ENCODE results near the gene CLIP1.

The CLIP1 gene

GRCh38 chr12:122250536-122250935 is 171.9 kb downstream of the CLIP1 start:
- no peak overlapping the region for H3K4me3 ChIP-seq (ENCODE audit: low read depth, low read length)
- no peak for DNase-seq (ENCODE audit: low read depth)
- TF ChIP-seq CTCF (IDR thresholded peaks at IDR 0.05; ENCODE audit: control insufficient read depth, extremely low read depth, insufficient read depth), result no peak

GRCh38 chr12:122250047-122250446 is 172.4 kb downstream of the CLIP1 start:
- no peak for DNase-seq (ENCODE audit: low read depth)
- H3K4me3 ChIP-seq (ENCODE audit: low read depth, low read length), result no peak overlapping the region
- no peak for TF ChIP-seq CTCF (IDR thresholded peaks at IDR 0.05; ENCODE audit: control insufficient read depth, extremely low read depth, insufficient read depth)

GRCh38 chr12:122245553-122245952 is 176.9 kb downstream of the CLIP1 start:
- DNase-seq (ENCODE audit: low read depth), result no peak
- H3K4me3 ChIP-seq (ENCODE audit: low read depth, low read length), result no peak overlapping the region
- no peak for TF ChIP-seq CTCF (IDR thresholded peaks at IDR 0.05; ENCODE audit: control insufficient read depth, extremely low read depth, insufficient read depth)

- no peak for TF ChIP-seq CTCF (IDR thresholded peaks at IDR 0.05; ENCODE audit: control insufficient read depth, extremely low read depth, insufficient read depth)
- DNase-seq (ENCODE audit: low read depth), result no peak
- no peak overlapping the region for H3K4me3 ChIP-seq (ENCODE audit: low read depth, low read length)
These were observed 177.7 kb downstream of the CLIP1 start for GRCh38 chr12:122244565-122245371.

GRCh38 chr12:122243965-122244364 is 178.5 kb downstream of the CLIP1 start:
- no peak for DNase-seq (ENCODE audit: low read depth)

GRCh38 chr12:122238861-122239260 is 183.6 kb downstream of the CLIP1 start:
- H3K4me3 ChIP-seq (ENCODE audit: low read depth, low read length), result no peak overlapping the region
- no peak for DNase-seq (ENCODE audit: low read depth)
- TF ChIP-seq CTCF (IDR thresholded peaks at IDR 0.05; ENCODE audit: control insufficient read depth, extremely low read depth, insufficient read depth), result no peak

More at GRCh38 chr12:122243965-122244364, 178.5 kb downstream of the CLIP1 start:
- H3K4me3 ChIP-seq (ENCODE audit: low read depth, low read length), result no peak overlapping the region
- no peak for TF ChIP-seq CTCF (IDR thresholded peaks at IDR 0.05; ENCODE audit: control insufficient read depth, extremely low read depth, insufficient read depth)

- no peak overlapping the region for H3K4me3 ChIP-seq (ENCODE audit: low read depth, low read length)
- no peak for DNase-seq (ENCODE audit: low read depth)
- TF ChIP-seq CTCF (IDR thresholded peaks at IDR 0.05; ENCODE audit: control insufficient read depth, extremely low read depth, insufficient read depth), result no peak
These were observed 186.7 kb downstream of the CLIP1 start for GRCh38 chr12:122235741-122236140.
